H54 (cell line): ENCODE results near the gene OR5AR1.
"Not testable (repeated sequence)": the region's sequence is repeated elsewhere in the genome, so short reads cannot be mapped to it uniquely, and the experiment has no call there.

Experiments
- DNase-seq: peaks from one replicate; pipeline ENCODE4 v3.0.0; 2011; ENCODE audit warnings: low spot score, mixed read lengths; ENCODE audit not compliant: insufficient read length
- FAIRE-seq: peaks from 3 replicates; lab custom pipeline; 2011; peaks lifted over from hg19 to GRCh38; lab: Jason Lieb, UNC
- POLR2A ChIP-seq: IDR thresholded peaks from 2 replicates; pipeline ENCODE4 v1.6.1; 2011; ENCODE audit warnings: low read depth, mild to moderate bottlenecking, low read length

OR5AR1 gene

DNA sequence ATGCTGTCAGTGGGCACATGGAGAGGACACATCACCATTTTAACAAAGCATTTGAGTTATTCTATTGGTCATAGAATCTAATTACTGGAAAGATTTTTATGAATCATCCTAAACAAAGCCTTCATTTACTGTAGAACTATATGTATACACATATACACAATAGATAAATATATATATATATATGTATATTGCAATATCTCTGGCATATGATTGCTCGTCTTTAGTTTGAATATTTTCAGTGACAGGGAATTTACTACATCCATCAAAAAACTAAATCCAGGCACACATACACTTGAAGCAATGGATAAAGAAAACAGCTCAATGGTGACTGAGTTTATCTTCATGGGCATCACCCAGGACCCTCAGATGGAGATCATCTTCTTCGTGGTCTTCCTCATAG is at the start of gene OR5AR1:
OR5AR1 (plus strand) TSS at position 301 of the 400 bp plus-strand sequence; CDS start at position 301, 0 bp downstream.
- TF ChIP-seq POLR2A: no peak
- no peak for FAIRE-seq

DNA sequence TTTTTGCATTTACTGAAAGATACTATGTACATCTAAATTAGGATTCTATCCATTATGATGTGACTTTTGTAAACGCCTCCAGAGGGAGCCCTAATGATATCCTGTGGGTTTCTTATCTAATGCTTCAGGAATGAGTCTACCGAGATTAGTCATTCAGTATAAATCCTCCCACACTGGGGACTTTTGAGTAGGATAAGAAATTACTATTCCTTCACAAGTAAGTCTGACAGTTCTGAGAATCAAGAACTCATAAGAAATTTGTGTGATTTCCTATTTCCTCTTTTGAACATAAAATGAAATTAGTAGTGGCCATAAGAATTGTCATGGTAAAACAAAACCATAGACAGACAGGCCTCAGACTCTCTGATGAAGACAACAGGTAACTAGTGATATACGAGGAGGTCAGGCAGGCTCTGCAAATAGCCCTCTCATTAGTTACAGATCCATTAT is 38.8 kb upstream of the OR5AR1 start:
- peak; percentile 67 for FAIRE-seq
- DNase-seq: peak; percentile 23
- TF ChIP-seq POLR2A: no peak

More for the DNA sequence above, at the start of gene OR5AR1:
- DNase-seq: no peak

DNA sequence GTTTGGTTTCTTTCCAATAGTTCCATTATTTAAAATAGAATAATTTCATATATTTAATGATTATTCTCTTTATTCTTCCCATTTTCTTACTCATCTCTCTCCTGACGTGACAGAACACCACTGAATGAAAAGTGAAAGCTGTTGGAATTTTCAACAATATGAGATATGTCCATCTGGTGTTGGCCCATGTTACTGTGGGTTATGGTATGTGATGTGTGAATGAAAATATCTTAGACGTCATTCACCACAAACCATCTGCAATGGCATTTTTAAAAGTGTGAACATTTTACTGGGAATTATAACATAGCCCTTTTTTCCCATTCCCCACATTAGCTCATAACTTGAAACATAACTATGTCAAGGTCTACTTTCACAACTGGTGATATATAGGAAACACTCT is 37.5 kb upstream of the OR5AR1 start:
- FAIRE-seq (no peak), DNase-seq (no peak)
- no peak for TF ChIP-seq POLR2A

DNA sequence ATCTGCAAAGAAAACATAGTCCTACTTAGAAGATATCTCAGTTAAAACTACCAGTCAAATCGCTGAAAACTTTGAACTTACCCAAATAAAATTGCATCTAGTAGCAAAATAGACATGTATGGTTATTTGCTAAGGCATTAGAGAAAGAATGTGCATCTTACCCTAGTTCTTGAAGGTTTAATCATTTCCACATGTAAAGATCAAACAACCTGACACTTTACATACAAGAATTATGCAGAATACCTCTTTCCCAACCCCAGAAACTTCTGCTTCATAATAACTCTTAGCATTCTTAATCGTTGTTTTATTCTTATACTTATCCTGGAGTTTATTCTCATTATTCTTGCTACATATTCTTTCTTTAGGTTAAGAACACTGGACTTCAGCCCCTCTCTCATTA is 31.2 kb upstream of the OR5AR1 start:
- DNase-seq: no peak
- TF ChIP-seq POLR2A: no peak
- no peak for FAIRE-seq

DNA sequence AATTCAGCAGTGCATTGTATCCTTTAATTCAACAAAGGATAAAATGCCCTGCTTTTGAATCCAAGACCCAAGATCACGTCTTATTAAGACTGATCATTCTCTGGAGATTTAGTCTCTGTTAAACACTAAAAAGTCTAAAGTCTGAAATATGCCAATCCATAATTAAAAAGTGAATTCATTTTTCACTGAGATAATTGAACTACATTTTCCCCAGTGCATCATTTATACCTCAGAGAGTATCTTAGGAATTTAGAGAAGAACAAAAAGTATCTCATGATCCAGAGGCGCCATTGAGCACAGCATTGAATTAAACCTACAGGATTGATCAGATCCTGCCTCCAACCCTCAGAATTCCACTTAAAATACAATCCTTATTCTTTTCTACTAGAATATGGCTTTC is 26.6 kb upstream of the OR5AR1 start:
- TF ChIP-seq POLR2A: no peak
- FAIRE-seq (no peak), DNase-seq (no peak)

DNA sequence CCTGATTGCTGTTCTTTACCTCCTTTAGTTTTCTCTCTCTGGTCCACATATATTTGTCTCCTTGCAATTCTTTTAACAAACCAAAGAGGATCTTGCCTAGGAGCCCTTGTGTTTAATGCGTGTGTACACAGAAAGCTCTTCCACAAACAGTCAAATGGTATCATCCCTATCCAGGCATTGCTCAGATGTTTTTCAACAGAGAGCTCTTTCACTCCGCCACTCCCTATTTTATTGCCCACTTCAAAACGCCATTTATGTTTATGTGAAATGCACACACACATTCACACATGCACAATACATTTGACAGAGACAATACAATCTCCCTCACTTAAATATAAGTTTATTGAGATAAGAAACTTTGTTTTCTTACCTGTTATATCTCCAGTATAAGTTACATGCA is 26.0 kb upstream of the OR5AR1 start:
- TF ChIP-seq POLR2A: no peak
- FAIRE-seq: no peak
- no peak for DNase-seq

DNA sequence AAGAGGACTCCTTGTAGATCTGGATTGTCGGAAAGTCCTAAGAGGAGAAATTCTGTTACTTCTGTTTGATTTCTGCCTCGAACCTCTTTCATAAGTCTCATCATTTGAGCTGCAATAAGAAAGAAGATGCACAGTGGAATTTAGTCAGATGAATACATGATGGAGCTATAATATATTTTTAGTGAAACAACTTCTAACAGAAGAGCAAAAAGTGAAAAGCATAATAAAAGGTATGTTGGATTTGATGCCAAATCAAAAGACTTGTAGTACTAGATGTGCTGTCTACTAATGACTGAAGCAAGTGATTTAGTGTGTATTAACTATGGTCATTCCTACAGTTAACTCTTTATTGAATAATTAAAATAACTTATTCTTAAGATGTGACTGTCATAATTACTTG is 21.1 kb upstream of the OR5AR1 start, which contains the start of gene OR5AP2:
OR5AP2 (minus strand) TSS at position 101 of the 400 bp plus-strand sequence; CDS start at position 101, 0 bp downstream.
- TF ChIP-seq POLR2A: no peak
- FAIRE-seq (no peak), DNase-seq (no peak)

DNA sequence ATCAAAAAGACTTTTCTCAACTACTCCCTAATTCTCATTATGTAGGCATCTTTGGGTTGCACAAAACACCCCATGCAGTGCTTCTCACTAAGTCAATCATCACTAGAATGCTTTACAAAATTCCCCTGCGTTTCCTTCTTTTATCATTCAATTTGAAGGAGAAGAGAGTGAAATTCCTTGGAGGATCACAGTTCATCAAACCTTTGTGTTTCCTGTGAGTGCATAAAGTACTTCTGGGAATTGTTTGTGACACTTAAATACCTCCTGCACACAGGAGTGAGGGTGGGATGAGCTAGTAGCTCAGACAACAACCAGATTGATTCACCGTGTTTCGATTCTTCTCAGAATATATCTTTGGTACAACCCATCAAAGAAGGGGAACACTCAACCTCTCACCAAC is 3.7 kb upstream of the OR5AR1 start:
- no peak for TF ChIP-seq POLR2A
- DNase-seq (no peak), FAIRE-seq (no peak)

DNA sequence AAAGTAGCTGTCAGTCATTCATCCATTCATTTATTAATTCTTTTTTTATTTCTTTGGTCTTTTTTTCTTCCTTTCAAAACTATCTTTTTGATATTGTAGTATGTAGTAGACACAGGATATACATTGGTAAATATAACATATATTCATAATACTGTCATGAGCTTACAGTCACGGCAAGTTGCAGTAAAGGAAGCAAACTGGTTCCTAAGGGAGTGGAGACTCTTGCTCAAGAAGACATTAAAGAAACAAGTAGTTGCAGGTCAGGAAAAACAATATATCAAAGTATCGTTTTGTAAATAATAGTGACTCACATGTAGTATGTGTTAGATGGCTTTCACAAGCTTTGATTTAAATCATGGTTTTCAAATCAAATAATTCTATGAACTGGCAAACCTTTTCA is 7.5 kb downstream of the OR5AR1 start:
- FAIRE-seq: no peak
- DNase-seq: no peak
- no peak for TF ChIP-seq POLR2A

DNA sequence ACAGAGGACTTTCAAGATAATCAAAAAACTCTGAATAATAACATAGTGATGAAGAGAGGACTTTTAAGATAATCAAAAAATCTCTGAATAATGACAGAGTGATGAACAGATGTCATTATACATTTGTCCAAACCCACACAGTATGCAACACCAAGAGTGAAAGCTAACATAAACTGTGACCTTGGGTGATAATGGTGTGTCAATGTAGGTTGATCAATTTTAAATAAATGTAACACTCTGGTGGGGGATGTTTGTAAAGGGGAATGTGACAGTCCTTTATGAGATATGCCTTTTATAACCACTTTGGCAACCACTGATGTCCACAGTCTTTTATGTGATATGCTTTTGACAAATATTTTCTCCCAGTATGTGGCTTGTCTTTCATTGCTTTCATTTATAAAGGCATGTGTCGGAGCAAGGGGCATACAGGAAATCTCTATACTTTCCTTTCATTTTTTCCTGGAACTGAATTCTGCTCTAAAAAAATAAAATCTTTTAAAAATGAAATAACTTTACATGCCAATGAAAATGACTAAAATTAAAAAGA is 25.1 kb downstream of the OR5AR1 start:
- no peak for FAIRE-seq
- DNase-seq: no peak
- TF ChIP-seq POLR2A: no peak

DNA sequence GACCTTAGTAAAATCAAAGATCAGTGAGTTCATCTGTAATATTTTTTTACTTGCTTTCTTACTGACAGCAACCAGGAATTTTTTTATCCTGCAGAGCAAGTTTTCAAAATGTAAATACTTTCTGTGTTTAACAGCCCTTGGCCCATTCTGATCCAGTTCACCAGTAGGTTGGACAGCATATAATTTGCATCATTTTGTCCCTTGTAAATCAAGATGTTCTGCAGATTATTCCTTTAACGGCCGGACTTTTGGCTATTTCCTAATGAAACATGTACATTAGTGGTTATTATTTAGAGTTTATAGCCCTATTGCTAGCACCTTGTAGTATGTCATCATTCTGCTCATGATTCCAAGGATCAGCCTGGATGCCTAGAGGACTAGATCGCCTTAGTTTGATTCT is 27.7 kb downstream of the OR5AR1 start:
- FAIRE-seq: peak; percentile 23
- DNase-seq: not testable (repeated sequence)

DNA sequence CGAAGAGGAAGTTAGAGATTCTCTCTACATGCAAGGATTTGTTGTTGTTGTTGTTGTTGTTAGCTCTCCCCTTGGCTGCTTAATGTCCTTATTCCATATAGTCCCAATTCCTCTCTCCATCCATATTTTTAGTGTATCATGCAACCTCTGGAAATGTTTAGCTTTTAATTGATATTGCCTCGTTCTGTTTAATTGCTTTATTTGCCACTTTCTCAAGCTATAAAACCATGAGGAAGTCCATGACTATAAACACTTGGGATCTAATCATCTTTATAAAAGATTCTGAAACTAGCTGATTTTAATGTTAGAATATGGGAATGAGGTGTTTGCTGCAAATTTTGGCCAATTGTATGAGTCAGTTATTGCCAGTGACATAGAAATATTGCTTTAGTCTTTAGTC is 29.9 kb downstream of the OR5AR1 start:
- FAIRE-seq (no peak), DNase-seq (no peak)
- TF ChIP-seq POLR2A: no peak

DNA sequence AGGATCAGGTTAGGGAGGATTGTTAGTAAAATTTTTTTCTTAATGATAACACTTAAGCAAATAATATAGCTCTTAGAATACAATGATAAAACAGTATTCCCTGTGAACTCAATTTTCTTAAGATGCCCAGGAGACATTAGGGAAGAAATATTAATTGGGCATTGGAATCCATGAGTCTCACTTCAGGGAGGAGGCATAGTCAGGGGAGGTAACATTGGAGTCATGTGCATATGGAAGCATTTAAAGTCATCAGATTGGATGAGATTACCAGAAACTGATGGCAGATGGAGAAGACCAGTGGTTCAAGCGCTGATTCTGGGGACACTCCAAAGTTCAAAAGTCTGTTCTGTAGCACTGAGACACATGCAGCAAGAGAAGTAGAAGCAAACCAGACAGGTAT is 35.3 kb downstream of the OR5AR1 start, which contains the start of gene OR9G1:
OR9G1 (plus strand) TSS at position 301 of the 400 bp plus-strand sequence. CDS start 1,293 bp downstream, outside the sequence.
- no peak for DNase-seq
- TF ChIP-seq POLR2A: no peak
- FAIRE-seq: no peak

DNA sequence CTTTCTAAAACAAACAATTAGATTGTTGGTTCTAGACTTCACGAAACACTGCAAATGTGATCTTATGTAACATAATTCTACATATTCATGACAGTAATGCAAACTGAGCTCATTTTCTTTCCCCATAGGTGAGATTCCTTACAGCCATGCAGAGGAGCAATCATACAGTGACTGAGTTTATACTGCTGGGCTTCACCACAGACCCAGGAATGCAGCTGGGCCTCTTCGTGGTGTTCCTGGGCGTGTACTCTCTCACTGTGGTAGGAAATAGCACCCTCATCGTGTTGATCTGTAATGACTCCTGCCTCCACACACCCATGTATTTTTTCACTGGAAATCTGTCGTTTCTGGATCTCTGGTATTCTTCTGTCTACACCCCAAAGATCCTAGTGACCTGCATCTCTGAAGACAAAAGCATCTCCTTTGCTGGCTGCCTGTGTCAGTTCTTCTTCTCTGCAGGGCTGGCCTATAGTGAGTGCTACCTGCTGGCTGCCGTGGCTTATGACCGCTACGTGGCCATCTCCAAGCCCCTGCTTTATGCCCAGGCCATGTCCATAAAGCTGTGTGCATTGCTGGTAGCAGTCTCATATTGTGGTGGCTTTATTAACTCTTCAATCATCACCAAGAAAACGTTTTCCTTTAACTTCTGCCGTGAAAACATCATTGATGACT is 36.9 kb downstream of the OR5AR1 start:
- FAIRE-seq (no peak), DNase-seq (no peak)
- TF ChIP-seq POLR2A: no peak
